GM23338 (cell line): ENCODE results near the gene CACNA2D3.

ENCODE experiments used
- CREB1 ChIP-seq: fragments of 250-450 bp; sonication (Bioruptor Pico); IDR thresholded peaks from 2 replicates; pipeline ENCODE4 v1.5.0; 2020; ENCODE audit warnings: low read depth, mild to moderate bottlenecking, moderate library complexity
- EZH2 ChIP-seq: fragments of 200-600 bp; sonication (generic); IDR thresholded peaks from one replicate; pipeline ENCODE4 v1.8.0; 2017; ENCODE audit warnings: antibody characterized with exemption, mild to moderate bottlenecking, low read depth; ENCODE audit not compliant: unreplicated experiment
- EZH2phosphoT487 ChIP-seq: fragments of 200-600 bp; sonication (generic); IDR thresholded peaks from one replicate; pipeline ENCODE4 v1.8.1; 2018; ENCODE audit warnings: antibody characterized with exemption; ENCODE audit not compliant: unreplicated experiment
- NANOG ChIP-seq: IDR thresholded peaks from 2 replicates; pipeline ENCODE4 v1.6.1; 2016; ENCODE audit warnings: antibody characterized with exemption, borderline replicate concordance
- POLR2AphosphoS5 ChIP-seq: IDR thresholded peaks from 2 replicates; pipeline ENCODE4 v1.6.1; 2016; ENCODE audit warnings: antibody characterized with exemption, low read depth
- STAT1 ChIP-seq: IDR thresholded peaks from one replicate; pipeline ENCODE4 v1.6.1; 2016; ENCODE audit warnings: antibody characterized with exemption; ENCODE audit not compliant: unreplicated experiment
- ZNF331 ChIP-seq: fragments of 250-450 bp; sonication (Bioruptor Pico); IDR thresholded peaks from 2 replicates; pipeline ENCODE4 v1.5.0; 2020; ENCODE audit warnings: low read depth, mild to moderate bottlenecking, moderate library complexity
- TF ChIP-seq, protein P1 (sequence below), 2 experiments: fragments of 200-600 bp in 1 of 2; sonication (generic) in 1 of 2; conservative IDR thresholded peaks; 2 replicates each; pipeline versions ENCODE4 v1.5.1 to v1.6.1; 2016 to 2017; ENCODE audit warnings: antibody characterized with exemption in 2 of 2, low read depth in 2 of 2, mild to moderate bottlenecking in 2 of 2, moderate library complexity in 1 of 2
- TF ChIP-seq, protein P2 (sequence below): IDR thresholded peaks from one replicate; pipeline ENCODE4 v1.6.1; 2018; ENCODE audit warnings: antibody characterized with exemption; ENCODE audit not compliant: unreplicated experiment
- TF ChIP-seq, protein P3 (sequence below): IDR thresholded peaks from 2 replicates; pipeline ENCODE4 v1.6.1; 2016; ENCODE audit warnings: antibody characterized with exemption

DNA sequence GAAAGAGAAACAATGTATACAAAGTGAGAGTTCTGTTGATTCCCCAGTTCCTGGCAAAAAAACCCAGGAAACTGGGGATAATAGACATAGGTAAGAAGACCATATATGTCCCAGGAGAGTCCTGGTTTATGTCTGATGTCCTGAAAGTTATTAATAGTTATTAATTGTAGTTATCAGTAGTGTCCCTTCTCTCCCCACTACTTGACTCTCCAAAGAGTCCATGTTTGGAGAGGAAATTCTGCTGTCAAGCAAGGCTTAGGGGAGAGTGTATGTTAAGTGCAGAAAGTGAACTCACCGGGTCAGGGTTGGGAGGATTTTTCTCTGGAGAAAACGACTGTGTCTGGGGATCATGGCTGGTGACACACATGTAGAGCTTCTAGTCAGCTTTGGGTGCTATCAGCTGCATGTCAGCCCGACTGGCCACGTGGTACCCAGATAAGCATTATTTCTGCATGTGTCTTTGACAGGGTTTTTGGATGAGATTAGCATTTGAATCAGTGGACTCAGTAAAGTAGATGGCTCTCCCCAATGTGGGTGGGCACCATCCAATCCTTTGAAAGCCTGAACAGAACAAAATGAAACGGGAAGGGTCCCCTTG, 80.4 kb downstream of the CACNA2D3 start:
- TF ChIP-seq POLR2AphosphoS5, result no peak
- TF ChIP-seq, protein P1, sequence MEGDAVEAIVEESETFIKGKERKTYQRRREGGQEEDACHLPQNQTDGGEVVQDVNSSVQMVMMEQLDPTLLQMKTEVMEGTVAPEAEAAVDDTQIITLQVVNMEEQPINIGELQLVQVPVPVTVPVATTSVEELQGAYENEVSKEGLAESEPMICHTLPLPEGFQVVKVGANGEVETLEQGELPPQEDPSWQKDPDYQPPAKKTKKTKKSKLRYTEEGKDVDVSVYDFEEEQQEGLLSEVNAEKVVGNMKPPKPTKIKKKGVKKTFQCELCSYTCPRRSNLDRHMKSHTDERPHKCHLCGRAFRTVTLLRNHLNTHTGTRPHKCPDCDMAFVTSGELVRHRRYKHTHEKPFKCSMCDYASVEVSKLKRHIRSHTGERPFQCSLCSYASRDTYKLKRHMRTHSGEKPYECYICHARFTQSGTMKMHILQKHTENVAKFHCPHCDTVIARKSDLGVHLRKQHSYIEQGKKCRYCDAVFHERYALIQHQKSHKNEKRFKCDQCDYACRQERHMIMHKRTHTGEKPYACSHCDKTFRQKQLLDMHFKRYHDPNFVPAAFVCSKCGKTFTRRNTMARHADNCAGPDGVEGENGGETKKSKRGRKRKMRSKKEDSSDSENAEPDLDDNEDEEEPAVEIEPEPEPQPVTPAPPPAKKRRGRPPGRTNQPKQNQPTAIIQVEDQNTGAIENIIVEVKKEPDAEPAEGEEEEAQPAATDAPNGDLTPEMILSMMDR (conservative IDR thresholded peaks at IDR 0.05; ENCODE audit: low read depth in 2 of 2), result no peak
- TF ChIP-seq, protein P2, sequence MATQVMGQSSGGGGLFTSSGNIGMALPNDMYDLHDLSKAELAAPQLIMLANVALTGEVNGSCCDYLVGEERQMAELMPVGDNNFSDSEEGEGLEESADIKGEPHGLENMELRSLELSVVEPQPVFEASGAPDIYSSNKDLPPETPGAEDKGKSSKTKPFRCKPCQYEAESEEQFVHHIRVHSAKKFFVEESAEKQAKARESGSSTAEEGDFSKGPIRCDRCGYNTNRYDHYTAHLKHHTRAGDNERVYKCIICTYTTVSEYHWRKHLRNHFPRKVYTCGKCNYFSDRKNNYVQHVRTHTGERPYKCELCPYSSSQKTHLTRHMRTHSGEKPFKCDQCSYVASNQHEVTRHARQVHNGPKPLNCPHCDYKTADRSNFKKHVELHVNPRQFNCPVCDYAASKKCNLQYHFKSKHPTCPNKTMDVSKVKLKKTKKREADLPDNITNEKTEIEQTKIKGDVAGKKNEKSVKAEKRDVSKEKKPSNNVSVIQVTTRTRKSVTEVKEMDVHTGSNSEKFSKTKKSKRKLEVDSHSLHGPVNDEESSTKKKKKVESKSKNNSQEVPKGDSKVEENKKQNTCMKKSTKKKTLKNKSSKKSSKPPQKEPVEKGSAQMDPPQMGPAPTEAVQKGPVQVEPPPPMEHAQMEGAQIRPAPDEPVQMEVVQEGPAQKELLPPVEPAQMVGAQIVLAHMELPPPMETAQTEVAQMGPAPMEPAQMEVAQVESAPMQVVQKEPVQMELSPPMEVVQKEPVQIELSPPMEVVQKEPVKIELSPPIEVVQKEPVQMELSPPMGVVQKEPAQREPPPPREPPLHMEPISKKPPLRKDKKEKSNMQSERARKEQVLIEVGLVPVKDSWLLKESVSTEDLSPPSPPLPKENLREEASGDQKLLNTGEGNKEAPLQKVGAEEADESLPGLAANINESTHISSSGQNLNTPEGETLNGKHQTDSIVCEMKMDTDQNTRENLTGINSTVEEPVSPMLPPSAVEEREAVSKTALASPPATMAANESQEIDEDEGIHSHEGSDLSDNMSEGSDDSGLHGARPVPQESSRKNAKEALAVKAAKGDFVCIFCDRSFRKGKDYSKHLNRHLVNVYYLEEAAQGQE, result no peak
- no peak for TF ChIP-seq EZH2
- TF ChIP-seq EZH2phosphoT487, result no peak
- TF ChIP-seq CREB1, result no peak
- no peak for TF ChIP-seq ZNF331
- TF ChIP-seq NANOG, result no peak
- TF ChIP-seq STAT1, result no peak
- TF ChIP-seq, protein P3, sequence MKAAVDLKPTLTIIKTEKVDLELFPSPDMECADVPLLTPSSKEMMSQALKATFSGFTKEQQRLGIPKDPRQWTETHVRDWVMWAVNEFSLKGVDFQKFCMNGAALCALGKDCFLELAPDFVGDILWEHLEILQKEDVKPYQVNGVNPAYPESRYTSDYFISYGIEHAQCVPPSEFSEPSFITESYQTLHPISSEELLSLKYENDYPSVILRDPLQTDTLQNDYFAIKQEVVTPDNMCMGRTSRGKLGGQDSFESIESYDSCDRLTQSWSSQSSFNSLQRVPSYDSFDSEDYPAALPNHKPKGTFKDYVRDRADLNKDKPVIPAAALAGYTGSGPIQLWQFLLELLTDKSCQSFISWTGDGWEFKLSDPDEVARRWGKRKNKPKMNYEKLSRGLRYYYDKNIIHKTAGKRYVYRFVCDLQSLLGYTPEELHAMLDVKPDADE, result no peak
